NK-92 (cell line): ENCODE data around the gene KLF6.

ENCODE experiments used
- DNase-seq: peaks from one replicate; lab custom pipeline; 2025; ENCODE audit not compliant: unreplicated experiment; lab: John Stamatoyannopoulos, UW

Gene KLF6

GRCh38 chr10:3787816-3788215 lies 2.8 kb upstream of the KLF6 start:
- no peak for DNase-seq

DNA sequence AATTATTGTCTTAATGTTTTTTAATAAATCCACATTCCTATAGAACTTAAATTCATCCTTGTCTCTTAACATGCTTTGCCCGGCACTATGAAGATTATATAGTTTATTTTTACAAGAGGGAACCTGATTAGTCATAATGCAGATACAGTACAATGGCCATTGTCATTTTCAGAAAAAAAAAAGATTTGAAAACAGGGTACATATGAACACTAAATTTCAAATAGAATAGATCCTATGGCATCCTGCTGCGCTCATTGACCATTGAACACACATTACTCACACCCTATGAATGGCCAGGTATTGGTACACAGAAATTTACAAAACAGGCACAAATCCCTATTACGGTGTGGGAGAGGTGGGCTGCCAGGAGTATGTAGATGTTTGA lies 2.0 kb upstream of the KLF6 start:
- no peak for DNase-seq

- no peak for DNase-seq
Observed at GRCh38 chr10:3786295-3787015, 1.4 kb upstream of the KLF6 start.

DNA sequence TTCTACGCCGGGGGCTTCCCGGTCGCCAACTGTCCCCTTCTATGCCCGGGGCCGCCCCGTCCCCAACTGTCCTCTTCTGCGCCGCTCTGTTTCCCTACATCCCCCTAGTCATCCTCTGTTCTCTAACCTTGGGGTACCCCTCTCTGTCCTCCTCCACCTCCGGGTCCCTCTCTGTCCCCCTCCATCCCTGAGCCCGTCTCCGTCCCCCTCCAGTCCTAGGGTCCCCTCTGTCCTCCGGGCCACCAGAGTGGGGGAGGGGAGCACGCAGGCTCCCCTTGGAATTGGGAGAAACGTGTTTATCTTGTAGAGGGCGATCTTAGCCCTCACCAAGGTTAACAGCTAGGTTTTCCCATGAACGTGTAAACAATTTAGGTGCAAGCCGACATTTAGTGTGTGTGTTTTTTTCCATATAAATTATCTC lies 852 bp upstream of the KLF6 start:
- no peak for DNase-seq

- peak; percentile 94 for DNase-seq
Observed at GRCh38 chr10:3785251-3785850, 342 bp upstream of the KLF6 start.

DNA sequence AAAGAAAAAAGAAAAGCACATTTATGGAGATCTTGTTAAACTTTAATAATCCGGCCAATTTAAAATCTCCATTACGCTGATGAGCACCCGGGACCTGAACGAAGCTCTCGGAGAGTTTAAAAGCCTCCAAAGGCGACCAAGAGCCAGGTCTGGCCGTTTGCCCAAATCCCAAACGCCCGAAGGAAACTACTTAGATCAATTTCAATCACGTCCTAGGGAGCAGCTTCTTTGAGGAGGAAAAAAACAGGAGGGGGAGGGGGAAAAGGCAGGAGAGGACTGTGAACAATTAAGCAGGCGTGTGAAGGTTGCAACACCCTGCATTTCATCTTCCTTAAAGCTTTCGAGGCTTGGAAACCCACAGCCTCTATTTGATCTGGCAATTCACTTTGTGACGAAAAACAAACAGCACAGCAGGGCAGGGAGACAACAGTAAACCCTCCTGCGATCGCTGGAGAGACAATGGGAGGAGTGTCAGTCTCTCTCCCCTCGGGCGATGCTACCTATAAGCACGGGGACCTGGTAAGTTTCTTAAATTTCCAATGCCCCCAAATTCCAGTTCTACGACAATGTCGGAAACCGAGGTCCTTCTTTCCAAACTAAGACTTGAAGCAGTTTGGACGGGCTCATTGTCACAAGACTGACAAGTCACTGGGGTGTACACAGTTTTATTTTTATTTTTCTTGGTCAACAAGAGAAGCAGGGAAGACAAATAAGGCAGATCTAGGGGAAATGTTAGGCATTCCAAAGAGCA lies 1.2 kb downstream of the KLF6 start:
- DNase-seq = no peak

DNA sequence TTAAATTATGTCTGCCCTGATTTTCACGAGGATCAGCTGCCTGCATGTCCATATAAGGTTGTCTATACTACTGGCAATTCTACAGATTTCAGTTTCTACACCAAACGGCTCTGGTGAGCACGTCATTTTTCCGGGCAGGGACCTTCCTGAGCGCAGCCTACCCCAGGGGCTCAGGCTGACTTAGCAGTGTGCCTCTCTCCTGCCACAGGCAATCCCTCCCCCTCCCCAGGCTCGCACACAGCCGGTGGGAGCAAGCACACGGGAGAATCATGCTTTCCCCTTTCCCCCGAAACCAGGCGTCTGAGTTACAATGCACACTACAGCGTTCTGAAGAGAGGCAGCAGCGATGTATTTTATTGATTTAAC lies 1.7 kb downstream of the KLF6 start:
- no peak for DNase-seq

GRCh38 chr10:3782451-3783315 lies 2.3 kb downstream of the KLF6 start:
- no peak for DNase-seq

DNA sequence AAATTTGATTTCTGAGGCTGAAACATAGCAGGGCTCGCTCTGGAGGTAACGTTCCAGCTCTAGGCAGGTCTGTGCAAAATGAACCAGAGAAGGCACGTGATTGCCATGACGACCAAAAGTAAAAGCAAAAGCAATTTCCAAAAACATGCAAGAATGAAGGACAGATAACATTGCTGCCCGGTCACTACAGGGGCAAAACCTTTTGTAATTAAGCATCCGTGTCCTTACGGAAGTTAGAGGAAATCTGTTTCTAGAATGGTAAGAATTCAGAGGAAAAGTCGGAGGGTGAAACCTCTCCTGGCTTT lies 2.9 kb downstream of the KLF6 start:
- no peak for DNase-seq

GRCh38 chr10:3781468-3782145 lies 3.4 kb downstream of the KLF6 start:
- DNase-seq = no peak

DNA sequence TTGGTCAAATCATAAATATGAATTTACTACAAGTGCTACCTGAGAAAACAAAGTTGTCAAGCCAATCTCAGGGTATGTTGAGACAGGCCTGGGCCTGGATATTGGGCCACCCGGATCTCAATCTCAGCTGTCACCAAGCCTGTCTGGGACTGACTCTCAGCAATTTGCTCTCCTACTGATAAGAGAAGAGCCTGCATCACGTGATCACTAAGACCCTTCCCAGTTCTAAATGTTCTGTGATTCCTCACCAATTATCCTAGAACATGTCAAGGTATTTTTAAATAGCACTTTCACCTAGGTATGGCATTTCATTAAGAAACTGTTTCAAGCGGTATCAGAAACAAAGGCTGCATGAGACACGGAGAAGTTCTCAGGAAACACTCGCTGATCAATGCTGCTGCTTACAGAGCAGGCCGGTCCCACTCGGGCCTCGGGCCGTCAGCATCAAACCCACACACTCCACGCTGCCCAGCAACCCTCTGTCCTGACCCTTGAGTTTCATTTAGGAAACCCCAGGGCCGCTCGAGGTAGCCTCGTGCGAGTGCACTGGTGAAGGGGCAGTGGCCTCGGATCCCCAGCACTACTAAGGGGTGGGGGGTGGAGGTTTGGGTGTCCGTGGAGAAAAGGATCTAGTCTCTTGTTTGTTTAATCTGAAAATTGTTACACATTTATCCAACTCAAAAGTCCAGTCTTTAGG lies 4.1 kb downstream of the KLF6 start:
- DNase-seq = no peak

- no peak for DNase-seq
Observed at GRCh38 chr10:3780021-3780770, 4.8 kb downstream of the KLF6 start.

DNA sequence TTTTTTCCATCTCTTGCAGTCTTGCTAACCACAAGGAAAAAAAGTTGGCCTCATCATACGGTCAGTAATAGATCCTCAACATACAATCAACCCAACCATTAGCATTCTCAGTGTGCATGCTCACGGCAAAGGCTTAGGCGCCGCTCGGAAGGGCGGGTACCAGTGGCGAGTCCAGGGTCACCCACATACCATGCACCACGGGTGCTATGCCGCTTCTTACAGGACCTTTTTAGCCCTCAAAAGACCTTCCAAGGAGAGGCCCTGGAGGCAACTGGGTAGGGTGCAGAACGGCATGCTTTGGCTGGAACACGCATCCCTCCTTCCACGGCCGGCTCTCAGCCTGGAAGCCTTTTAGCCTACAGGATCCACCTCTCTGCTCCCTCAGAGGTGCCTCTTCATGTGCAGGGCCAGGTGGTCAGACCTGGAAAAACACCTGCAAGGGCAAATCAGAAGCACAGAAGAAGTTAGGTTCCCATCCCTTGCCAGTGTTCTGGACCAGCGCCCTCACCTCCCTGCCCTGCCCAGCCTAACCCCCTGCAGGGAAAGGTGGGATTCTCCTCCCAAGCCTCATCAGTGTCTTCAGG lies 5.8 kb downstream of the KLF6 start:
- DNase-seq = no peak

DNA sequence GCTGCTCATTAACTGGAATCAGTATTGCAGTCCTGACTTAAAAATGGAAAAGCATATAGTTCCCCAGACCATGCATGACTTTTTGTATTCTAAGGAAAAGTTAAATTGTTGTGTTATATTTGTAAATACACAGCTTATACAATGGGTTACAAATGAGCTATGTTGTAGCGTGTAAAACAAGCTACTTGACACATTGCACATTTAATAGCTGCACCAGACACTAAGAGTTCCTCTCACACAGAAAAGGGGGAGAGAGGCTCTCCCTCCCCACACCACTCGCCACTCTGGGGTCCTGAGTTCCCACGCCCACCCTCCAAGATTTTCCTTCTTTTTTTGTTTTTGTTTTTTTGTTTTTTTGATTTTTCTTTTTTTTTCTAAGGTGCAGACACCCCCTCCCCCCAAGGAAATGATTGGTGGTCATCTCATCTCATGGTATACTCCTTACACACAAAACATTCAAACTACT lies 6.3 kb downstream of the KLF6 start:
- no peak for DNase-seq

GRCh38 chr10:3777981-3778691 lies 6.9 kb downstream of the KLF6 start:
- DNase-seq = no peak

GRCh38 chr10:3776796-3777571 lies 8.0 kb downstream of the KLF6 start:
- DNase-seq = no peak

GRCh38 chr10:3775696-3776551 lies 9.1 kb downstream of the KLF6 start:
- no peak for DNase-seq
